Measurements from ENCODE around the gene VTI1A.
"Not testable (repeated sequence)": the region's sequence is repeated elsewhere in the genome, so short reads cannot be mapped to it uniquely, and the experiment has no call there.

VTI1A gene

GRCh38 chr10:112509558-112510291 lies 62.7 kb downstream of the VTI1A start:
- DNase-seq: no peak

- DNase-seq: no peak
Measured at GRCh38 chr10:112510384-112510783, 63.4 kb downstream of the VTI1A start.

GRCh38 chr10:112512294-112512693 lies 65.3 kb downstream of the VTI1A start:
- no peak for DNase-seq

DNA sequence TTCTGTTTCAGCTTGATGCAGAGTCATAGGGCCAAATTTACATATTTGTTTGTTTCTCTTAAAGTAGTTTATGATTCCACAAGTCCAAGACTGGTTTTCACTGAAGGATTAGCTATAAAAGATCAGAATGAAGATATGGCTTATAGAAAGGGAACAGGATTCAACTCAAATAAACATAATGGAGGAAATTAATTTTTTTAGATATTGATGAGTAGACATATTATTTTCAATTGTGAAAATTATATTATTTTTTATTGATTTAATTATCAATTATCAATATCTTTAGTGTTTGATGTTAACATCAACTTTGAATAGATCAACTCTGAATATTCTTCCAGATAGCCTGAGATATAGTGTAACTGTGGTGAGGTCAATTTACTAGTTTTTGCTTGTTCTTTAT lies 68.1 kb downstream of the VTI1A start:
- DNase-seq: no peak

DNA sequence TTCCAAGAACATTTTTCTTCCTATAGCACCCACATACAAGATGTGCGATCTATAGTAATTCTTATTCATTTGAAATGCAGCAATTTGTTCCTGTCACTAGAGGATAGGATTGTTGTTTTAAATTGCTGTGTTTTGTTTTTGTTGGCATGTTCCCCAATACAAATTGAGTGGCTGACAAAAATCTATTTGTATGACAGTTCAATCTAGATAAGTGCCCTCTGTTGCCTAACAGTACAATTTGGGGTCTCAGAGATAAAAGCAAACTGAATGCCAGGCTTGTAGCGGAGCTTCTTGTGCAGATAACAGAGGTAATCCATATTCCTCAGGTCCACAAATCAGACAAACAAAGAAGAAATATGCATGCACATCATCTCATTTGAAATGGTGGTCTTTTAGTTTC lies 68.8 kb downstream of the VTI1A start:
- no peak for DNase-seq

- DNase-seq: no peak
Measured at GRCh38 chr10:112517451-112517862, 70.4 kb downstream of the VTI1A start.

DNA sequence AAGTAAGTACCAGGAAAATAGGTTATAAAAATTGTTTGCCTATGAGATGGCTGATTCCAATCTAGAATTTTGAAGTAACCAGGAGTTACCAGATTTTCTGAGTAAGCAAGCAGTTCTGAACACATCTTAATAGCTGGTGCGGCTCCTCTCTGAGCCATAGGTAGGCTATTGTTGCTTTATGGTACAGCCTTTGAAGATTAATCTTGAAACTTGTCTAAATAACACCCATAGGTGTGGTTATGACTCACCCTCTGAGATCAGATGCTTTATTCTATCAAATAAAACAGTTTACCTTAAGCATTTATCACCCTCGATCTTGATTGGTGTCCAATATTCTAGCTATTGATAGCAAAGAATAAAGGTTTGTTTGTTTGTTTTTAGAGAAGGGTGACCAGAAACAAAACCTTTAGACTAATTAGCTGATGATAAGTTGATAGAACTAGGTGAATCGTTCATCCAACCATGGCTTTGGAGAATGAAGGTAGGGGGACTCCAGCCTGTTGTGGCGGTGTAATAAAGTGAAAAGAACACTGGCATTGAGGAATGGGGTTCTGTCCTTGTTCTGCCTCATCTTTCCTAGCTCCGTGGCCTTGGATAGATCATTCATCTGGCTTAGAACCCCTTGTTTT lies 72.2 kb downstream of the VTI1A start:
- no peak for DNase-seq

DNA sequence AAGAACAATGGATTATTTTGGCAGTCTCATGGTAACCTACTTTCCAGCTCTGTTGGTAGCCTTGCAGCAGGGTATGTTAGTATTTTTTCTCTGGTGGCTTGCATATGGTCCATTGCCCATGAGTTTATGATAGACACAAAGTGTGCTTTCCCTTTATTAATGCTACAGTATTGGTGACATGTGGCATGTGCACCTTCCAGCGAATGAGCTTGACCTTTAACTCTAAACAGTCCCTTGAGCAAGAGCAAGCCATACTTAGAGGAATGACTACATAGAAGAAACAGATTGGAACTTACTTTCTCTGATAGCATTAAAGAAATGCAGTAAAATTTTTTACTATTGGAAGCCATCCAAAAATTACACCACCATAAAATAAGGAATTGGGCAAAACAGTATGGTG lies 73.9 kb downstream of the VTI1A start:
- no peak for DNase-seq

GRCh38 chr10:112524641-112525040 lies 77.6 kb downstream of the VTI1A start:
- no peak for DNase-seq

GRCh38 chr10:112525200-112525599 lies 78.2 kb downstream of the VTI1A start:
- no peak for DNase-seq

DNA sequence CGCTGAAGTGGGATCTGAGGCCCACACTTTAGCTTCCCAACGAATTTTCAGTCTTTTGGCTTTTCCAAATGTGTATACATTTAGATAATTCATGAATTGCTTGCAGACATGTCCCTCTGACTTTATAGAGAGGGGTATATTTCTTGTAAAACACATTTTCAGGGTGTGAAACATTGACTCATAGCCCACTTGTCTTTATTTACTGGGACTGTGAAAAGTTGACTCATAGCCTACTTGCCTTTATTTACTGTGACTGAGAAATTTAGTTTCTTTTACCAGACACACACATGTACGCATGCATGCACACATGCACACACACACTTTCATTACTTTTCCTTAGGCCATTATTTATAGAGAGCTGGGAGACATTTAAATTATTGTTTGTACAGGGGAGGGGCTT lies 79.1 kb downstream of the VTI1A start:
- no peak for DNase-seq

DNA sequence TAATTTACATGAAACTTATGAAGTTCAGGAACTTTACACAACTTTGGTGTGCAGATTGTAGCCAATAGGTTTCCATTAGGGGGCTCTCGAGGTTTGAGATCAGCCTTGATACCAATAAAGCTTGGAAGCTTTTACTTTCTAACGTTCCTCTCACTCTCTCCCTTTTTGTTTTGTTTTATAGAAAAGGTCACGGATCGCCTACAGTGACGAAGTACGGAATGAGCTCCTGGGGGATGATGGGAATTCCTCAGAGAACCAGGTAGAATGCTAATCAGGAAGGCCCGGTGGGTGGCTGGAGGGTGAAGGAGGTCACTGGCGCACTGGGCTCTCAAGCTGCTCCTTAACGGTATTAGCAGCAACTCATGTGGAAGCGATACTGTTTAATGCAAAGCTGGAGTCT lies 79.9 kb downstream of the VTI1A start:
- no peak for DNase-seq

GRCh38 chr10:112528235-112528634 lies 81.2 kb downstream of the VTI1A start:
- no peak for DNase-seq

- no peak for DNase-seq
Measured at GRCh38 chr10:112531421-112531820, 84.4 kb downstream of the VTI1A start.

GRCh38 chr10:112532189-112532588 lies 85.2 kb downstream of the VTI1A start:
- DNase-seq: no peak

GRCh38 chr10:112532956-112533355 lies 85.9 kb downstream of the VTI1A start:
- no peak for DNase-seq

DNA sequence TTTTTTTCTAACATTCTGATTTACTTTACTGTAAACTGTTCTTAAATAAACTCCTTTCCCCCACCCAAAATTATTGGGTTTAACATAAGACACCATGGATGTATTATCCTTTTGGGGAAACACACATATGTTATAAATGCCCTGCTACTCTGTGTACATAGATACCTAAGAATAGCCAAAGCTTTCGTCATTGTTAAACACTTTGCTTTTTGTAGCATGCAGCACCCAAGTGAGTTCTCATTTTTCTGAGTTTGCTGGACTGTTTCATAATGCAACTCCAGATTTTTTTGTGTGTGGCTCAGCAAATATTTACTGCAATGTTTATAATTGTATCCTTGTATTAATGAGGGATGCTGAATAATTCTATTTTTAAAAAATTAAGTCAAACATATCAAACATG lies 86.9 kb downstream of the VTI1A start:
- no peak for DNase-seq

DNA sequence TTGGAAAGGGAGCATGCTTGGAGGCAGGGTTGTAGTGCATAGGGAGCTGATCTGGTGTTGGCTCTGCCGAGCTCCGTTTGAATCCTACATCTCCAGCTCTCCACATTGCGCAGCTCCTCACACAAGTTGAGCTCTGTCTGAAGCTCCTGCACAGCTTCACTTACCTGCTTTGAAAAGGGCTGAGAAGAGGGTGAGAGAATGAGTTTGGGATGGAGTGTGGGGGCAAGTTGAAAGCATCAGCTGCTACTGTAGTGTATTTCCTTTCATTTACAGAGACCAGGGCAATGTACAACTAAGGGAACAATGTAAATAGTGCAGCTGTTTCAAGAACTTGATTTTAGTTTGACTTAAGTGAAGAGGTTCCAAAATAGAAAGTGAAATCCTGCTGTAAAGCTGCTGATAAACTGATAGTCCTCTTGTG lies 88.5 kb downstream of the VTI1A start:
- no peak for DNase-seq

DNA sequence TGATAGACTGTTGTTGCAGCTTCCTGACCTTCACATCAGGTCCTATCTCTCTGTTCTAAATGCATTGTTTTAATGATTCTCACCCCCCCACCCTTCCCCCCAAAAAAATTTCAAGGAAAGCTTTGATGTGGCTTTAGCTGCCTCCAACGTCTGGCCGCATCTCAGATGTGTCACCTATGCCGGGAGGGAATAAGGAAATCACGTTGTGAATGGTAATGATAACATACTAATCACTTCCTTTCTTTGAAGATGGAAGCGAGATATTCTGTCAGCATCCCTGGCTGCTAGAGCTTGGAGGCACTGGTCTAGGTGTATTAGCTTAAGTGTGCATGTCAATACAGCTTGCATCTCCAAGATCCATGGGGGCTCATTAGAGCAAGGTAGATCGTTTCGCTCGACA lies 89.6 kb downstream of the VTI1A start:
- no peak for DNase-seq

DNA sequence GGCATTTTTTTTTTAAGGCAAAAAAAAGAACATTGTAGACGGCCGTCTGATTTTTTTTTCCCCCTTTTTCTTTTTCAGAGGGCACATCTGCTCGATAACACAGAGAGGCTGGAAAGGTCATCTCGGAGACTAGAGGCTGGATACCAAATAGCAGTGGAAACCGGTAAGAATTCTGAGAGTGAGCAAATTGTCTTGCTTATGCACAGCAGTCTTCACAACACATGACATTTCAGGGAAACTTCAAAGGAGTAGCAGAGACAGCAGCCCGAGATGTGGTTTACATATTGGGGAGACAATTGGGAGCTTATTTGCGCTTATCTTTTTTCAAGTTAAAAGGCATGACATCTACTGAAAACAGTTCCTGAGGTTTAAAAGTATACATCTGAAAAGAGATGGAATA lies 91.2 kb downstream of the VTI1A start:
- no peak for DNase-seq

- DNase-seq: no peak
Measured at GRCh38 chr10:112539340-112539739, 92.3 kb downstream of the VTI1A start.

GRCh38 chr10:112542823-112543222 lies 95.8 kb downstream of the VTI1A start:
- DNase-seq: not testable (repeated sequence)

- no peak for DNase-seq
Measured at GRCh38 chr10:112546474-112546873, 99.5 kb downstream of the VTI1A start.

- no peak for DNase-seq
Measured at GRCh38 chr10:112548535-112549276, 101.7 kb downstream of the VTI1A start.
